Stimulated activated naive CD8-positive, alpha-beta T cell treated with anti-CD3 and anti-CD28 coated beads, Interleukin-15, Interleukin-2, amounts not matched to agents 100 U/mL and 50 U/mL, for 24 hours (primary cell): ENCODE results near the gene CHCHD4.

Experiments used
- ATAC-seq: fragments of 150-1000 bp; cut with Tn5 transposase; one replicate; pipeline ENCODE4 v1.10.0; 2021
- DNase-seq: peaks from one replicate; pipeline ENCODE4 v3.0.0; 2021

CHCHD4 gene

DNA sequence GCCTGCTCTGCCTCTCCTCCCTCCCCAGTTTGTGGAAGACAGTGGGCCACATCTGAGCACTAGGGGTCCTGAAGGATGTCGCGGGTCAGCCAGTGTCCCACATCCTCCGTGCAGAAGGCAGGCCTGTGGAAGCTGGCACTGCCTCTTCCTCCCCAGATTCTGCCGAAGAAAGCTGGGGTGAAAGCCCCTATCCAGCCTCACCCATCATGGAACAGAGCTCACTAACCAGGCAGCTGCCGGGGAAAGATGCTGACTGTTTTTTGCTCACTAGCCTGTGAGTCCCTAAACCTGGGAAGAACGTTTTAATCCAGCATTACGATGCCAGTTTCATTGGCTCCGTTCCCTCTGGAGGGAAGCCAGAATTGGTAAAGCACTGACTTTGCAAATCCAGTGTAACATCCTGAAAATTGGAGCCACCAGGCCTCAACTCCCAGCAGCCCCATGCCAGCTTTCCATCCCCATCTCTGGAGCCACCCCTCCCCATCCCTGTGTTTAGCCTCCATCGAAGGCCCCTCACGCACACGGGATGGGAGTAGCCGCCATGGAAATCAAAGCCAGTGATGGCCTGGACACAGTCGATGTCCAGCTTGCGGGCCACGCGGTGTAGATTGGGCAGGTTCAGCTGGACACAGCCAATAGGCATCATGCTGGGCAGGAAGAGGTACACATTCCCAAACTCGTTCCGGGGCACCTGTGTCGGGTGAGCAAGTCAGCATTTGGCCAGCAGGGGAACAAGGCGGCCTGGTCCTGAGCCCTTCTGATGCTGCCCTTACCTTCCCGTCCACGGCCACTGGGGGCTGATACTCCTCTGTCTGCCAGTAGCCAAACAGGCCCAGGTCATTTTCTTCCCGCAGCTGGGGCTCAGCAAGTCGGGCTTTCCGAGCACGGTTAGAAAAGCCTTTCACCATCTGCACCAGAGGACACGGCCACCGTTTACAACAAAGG, 23.6 kb upstream of the CHCHD4 start:
- no peak for ATAC-seq
- DNase-seq = no peak

GRCh38 chr3:14147617-14148016, 22.9 kb upstream of the CHCHD4 start:
- no peak for DNase-seq

GRCh38 chr3:14147066-14147435, 22.4 kb upstream of the CHCHD4 start:
- ATAC-seq (no peak), DNase-seq (no peak)

More at GRCh38 chr3:14147617-14148016, 22.9 kb upstream of the CHCHD4 start:
- no peak for ATAC-seq

DNA sequence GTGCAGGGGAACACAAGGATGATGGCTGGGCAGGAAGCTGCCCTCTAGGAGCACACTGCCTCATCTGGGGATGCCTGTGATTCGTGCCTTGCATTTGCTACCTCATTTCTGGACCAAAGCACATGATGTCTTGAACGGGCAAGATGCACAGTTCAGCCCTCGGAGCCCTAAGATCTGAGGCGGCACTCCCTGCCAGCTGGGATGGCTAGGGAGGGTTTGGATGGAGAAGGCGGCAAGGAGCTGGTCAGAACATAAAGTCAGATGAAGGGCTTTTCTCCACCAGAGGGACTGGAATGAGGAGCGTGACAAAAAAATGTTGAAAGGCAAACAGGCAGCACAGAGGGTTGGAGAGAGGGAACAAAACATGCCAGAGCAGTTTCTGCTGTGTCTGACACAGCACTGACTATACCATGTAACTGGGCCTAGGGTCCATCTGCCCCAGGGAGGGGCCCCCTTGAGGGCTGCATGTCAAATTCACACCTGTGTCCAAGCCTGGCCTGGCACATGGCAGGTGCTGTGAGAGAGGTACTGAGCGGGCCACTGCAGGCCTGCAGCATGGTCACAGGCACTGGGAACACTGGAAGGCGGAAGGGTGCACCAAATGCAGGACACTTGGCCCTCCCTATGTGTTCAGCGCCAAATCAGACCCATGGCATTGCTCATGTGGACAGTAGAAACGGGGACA, 21.9 kb upstream of the CHCHD4 start:
- no peak for ATAC-seq
- DNase-seq = no peak

GRCh38 chr3:14145670-14146380, 21.2 kb upstream of the CHCHD4 start:
- ATAC-seq (no peak), DNase-seq (no peak)

DNA sequence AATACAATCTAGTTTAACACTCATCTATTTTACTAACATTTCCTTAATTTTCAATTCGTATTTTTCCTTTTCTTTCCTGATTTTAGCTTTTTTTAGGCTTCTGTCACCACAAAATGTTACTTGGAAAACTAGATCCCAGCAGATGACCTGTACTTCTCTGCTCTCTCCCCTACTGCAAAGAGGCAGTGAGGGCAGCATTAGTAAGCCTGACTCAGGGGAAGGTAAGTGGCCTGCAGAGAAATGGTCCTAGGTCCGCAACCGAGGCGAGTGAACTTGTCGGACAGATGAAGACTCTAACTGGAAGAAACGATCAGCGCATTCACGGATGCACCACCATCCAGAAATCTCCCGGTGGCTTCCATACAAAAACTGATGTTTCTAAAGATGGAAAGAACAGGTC, 20.6 kb upstream of the CHCHD4 start:
- DNase-seq = no peak
- no peak for ATAC-seq

DNA sequence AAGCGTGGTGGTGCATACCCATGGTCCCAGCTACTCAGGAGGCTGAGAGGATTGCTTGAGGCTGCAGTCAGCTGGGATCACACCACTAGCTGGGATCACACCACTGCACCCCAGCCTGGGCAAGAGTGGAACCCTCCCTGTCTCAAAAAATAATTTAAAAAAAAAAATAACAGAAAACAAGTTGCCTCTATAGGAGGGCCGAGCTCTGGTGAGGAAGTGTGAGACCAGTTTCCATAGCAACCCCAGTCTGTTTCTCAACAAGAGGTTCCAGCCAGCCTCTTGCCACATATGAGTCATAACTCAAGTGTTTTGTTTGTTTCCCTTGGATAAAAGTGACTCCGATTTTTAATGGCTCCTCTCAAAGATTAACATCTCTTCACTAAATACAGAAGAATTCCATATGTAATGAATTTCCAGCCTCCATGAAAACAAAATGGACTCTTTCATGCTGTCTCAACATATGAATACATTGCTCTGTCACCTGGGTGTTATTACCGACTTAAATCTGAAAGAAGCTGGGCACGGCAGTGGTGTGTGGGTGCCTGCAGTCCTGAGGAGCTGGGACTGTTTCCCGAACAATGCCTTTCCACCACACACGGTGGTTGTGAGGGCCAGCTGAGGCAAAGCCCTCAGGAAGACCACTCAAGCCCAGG, 19.9 kb upstream of the CHCHD4 start:
- ATAC-seq (peak; percentile 85), DNase-seq (peak; percentile 54)

DNA sequence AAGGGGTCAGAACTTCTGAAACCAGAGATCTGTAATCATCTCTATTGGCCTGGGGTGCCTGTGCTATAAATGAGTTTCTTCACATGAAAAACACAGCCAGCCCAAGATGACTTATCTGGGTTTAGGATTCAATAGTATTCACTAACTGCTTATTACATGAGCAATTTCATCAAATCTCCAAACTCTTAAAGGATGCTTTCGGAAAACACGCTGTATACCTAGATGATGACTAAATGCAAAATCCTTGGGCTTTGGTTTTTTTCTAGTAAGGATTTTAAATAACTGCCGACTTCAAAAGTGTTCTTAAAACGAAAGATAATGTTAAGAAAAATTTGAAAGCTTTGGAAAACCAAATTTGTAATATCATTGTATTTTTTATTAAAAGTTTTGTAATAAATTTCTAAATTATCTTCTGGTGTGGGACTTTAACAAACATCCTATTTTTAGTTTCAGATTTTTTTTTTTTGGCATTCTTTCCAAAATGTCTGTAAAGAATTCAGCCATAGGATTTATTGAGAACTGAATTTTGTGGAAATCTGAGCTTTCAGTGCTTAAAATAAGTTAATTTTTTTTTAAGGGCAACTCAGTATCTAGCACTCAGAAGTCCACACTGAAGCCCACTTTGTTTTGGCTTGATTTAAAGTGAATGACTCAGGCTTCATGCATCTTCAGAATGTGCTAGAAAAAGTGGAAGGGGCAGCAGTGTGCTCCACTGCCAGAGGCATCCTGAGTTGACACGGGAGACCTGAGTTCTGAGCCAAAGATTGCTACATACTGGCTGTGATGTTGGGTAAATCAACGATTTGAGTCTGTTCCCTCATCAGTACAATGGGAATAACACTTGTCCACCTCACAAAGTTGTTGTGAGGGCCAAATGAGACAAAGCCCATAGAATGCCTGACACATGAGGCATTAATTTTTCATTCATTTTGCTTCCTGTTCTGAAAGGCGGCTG, 18.9 kb upstream of the CHCHD4 start:
- DNase-seq (no peak), ATAC-seq (no peak)

- DNase-seq (peak; percentile 26), ATAC-seq (peak; percentile 20)
Measured at GRCh38 chr3:14142567-14143270, 18.0 kb upstream of the CHCHD4 start.

- ATAC-seq (no peak), DNase-seq (no peak)
Measured at GRCh38 chr3:14141602-14142341, 17.1 kb upstream of the CHCHD4 start.

- ATAC-seq (no peak), DNase-seq (no peak)
Measured at GRCh38 chr3:14141144-14141543, 16.5 kb upstream of the CHCHD4 start.

DNA sequence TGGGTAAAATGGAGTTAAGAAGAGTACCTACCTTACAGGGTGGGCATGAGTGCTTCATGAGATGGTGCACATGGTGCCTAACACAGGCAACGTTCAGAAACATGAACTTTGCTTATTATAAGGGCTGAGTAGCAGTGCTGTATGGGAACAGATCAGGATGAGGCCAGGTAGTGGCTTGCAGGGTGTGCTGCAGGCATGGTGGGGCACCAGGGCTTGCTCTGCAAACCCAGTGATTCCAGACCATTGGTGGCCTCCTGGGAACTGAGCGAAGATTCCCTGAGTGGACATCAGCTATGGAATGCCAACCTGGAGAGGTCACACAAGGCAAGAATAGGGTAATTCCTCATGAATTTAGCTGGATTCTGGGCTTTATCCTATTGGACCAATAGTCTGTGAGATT, 16.0 kb upstream of the CHCHD4 start:
- DNase-seq (no peak), ATAC-seq (no peak)

DNA sequence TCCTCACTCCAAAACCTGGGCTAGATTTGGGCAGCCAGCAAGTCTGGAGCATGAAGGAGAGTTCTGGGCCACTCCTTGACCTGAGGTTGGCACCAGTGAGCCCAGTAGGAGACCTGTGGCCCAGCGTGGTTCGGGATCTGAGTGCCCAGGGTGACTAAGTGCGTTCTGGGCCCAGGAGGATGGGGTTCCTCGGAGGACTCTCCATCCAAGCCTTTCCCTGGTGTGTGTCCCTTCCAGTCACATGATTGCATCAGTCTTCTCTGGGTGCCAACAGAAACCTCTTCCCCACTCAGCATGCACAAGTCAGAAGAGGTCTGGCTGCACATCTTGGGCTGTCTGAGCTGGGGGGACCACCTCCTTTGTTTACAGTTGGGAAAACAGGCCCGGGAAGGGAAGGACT, 15.1 kb upstream of the CHCHD4 start:
- ATAC-seq (no peak), DNase-seq (no peak)

- ATAC-seq (no peak), DNase-seq (no peak)
Measured at GRCh38 chr3:14138878-14139655, 14.4 kb upstream of the CHCHD4 start.

- no peak for DNase-seq
- ATAC-seq = no peak
Measured at GRCh38 chr3:14138109-14138877, 13.6 kb upstream of the CHCHD4 start.

DNA sequence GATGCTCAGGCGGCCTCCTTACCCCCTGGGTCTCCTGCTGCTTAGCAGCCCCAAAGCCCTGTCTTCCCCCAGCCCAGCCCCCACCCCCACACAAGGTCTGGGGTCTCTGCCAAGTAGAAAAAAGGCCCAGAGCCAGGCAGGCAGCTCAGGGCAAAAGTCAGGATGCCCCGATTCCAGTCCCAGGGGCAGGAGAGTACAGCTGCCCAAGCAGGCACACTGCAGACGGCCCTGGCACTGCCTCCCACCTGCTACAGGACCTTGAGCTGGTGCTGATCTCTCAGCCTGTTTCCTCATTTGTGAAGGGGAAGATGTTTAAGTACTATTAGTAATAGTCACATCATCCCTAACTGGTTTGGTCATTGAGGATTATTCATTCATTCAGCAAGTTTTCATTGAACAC, 12.8 kb upstream of the CHCHD4 start:
- no peak for ATAC-seq

DNA sequence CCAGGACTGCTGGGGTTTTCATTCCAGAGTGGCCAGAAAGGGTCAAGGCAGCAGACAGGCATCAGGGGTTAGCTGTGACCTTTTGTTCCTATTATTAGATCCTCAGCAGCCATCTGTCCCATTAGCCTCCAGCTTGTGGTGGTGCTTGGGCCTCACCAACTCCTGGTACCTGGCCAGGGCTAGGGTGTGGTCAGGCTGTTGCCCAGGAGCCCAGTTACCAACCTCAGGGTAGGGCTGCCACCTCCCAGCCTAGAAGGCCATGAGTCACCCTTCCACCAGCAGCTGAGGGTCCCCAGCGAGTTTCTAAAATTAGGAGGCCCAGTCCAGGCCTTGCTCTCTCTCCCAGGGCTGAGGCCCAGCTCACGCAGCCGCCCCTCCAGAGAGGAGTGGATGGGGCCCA, 12.3 kb upstream of the CHCHD4 start:
- no peak for ATAC-seq
- no peak for DNase-seq

More for the DNA sequence above, 12.8 kb upstream of the CHCHD4 start:
- no peak for DNase-seq

DNA sequence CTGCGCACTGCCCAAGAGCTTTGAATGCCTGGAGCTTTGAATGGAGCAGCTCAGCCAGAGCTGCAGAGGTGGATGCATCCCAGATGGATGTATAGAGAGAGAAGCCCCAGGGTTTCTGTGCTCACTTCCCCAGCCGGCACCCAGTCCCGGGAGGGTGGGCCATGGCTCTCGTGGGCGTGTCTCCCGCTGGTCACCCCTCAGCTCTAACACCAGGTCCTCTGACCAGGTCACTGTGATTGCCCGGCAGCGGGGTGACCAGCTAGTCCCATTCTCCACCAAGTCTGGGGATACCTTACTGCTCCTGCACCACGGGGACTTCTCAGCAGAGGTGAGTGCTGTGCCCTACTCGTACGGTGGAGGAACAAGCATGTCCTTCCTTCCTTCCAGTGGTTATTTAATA, 10.9 kb upstream of the CHCHD4 start:
- DNase-seq (no peak), ATAC-seq (no peak)
